HEK293 (cell line): Measurements from ENCODE around the gene TTC23L.

Experiments used
- CTCF ChIA-PET: fragments of 350-600 bp; formaldehyde crosslinking; extraction: SDS; loops from one replicate; lab custom pipeline; 2021; ENCODE audit warnings: antibody characterized with exemption; lab: Yijun Ruan, JAX
- POLR2A ChIA-PET: fragments of 300-600 bp; formaldehyde crosslinking; extraction: SDS; loops from one replicate; lab custom pipeline; 2020; ENCODE audit warnings: antibody characterized with exemption, inconsistent platforms; lab: Yijun Ruan, JAX
- H3K27ac ChIP-seq: fragments of 200-500 bp; sonication (Bioruptor generic); 2 replicates; pipeline ENCODE4 v1.5.1; 2014; ENCODE audit warnings: low read depth, low read length, control low read depth, inconsistent platforms; ENCODE audit errors: extremely low read depth
- H3K36me3 ChIP-seq, 2 experiments: fragments of 200-500 bp in 1 of 2; sonication (Bioruptor generic) in 1 of 2; 1 replicate in 1 of 2; 2 replicates in 1 of 2; pipeline ENCODE4 v1.5.1; 2014 to 2017; ENCODE audit warnings: inconsistent platforms in 2 of 2, low read length in 2 of 2; ENCODE audit not compliant: control insufficient read depth in 2 of 2, insufficient read depth in 1 of 2
- H3K4me1 ChIP-seq: fragments of 200-500 bp; sonication (Bioruptor generic); 2 replicates; pipeline ENCODE4 v1.5.1; 2014; ENCODE audit warnings: mild to moderate bottlenecking, low read length, inconsistent platforms; ENCODE audit not compliant: control insufficient read depth, insufficient read depth
- H3K4me3 ChIP-seq: 2 replicates; pipeline ENCODE4 v1.5.1; 2011; ENCODE audit warnings: low read depth, mild to moderate bottlenecking, control low read depth, low read length, moderate library complexity
- H3K9me3 ChIP-seq: fragments of 200-500 bp; sonication (Bioruptor generic); 2 replicates; pipeline ENCODE4 v1.5.1; 2014; ENCODE audit warnings: low read depth, low read length, inconsistent platforms; ENCODE audit not compliant: control insufficient read depth, insufficient read depth
- HIC1 ChIP-seq: fragments of 450-650 bp; formaldehyde crosslinking; IDR thresholded peaks from 2 replicates; pipeline ENCODE4 v1.5.1; 2016; ENCODE audit warnings: missing biosample characterization, missing genetic modification characterization
- KLF9 ChIP-seq: fragments of 450-650 bp; formaldehyde crosslinking; IDR thresholded peaks from 2 replicates; pipeline ENCODE4 v1.5.1; 2016; ENCODE audit warnings: missing biosample characterization, missing genetic modification characterization, low read depth
- MYNN ChIP-seq: fragments of 450-650 bp; formaldehyde crosslinking; IDR thresholded peaks from 2 replicates; pipeline ENCODE4 v1.5.1; 2016; ENCODE audit warnings: missing biosample characterization, missing genetic modification characterization, borderline replicate concordance
- RBAK ChIP-seq: fragments of 450-650 bp; formaldehyde crosslinking; IDR thresholded peaks from 2 replicates; pipeline ENCODE4 v1.5.1; 2016; ENCODE audit warnings: missing biosample characterization, missing genetic modification characterization
- SP2 ChIP-seq: fragments of 450-650 bp; formaldehyde crosslinking; IDR thresholded peaks from 2 replicates; pipeline ENCODE4 v1.5.1; 2016; ENCODE audit warnings: missing biosample characterization, missing genetic modification characterization
- SP7 ChIP-seq: fragments of 450-650 bp; formaldehyde crosslinking; IDR thresholded peaks from 2 replicates; pipeline ENCODE4 v1.5.1; 2016; ENCODE audit warnings: missing biosample characterization, missing genetic modification characterization
- ZBTB10 ChIP-seq: fragments of 450-650 bp; formaldehyde crosslinking; IDR thresholded peaks from 2 replicates; pipeline ENCODE4 v1.5.1; 2016; ENCODE audit warnings: missing biosample characterization, missing genetic modification characterization
- ZBTB11 ChIP-seq: fragments of 450-650 bp; formaldehyde crosslinking; conservative IDR thresholded peaks from 2 replicates; pipeline ENCODE4 v1.5.1; 2016; ENCODE audit warnings: low read depth, missing biosample characterization, missing genetic modification characterization
- ZBTB17 ChIP-seq: fragments of 450-650 bp; formaldehyde crosslinking; IDR thresholded peaks from 2 replicates; pipeline ENCODE4 v1.5.1; 2016; ENCODE audit warnings: missing biosample characterization, missing genetic modification characterization
- ZBTB20 ChIP-seq: fragments of 450-650 bp; formaldehyde crosslinking; IDR thresholded peaks from 2 replicates; pipeline ENCODE4 v1.5.1; 2016; ENCODE audit warnings: missing biosample characterization, missing genetic modification characterization
- ZBTB21 ChIP-seq: fragments of 450-650 bp; formaldehyde crosslinking; IDR thresholded peaks from 2 replicates; pipeline ENCODE4 v1.5.1; 2017; ENCODE audit warnings: missing biosample characterization, missing genetic modification characterization
- ZBTB8A ChIP-seq: fragments of 450-650 bp; formaldehyde crosslinking; IDR thresholded peaks from 2 replicates; pipeline ENCODE4 v1.5.1; 2016; ENCODE audit warnings: missing biosample characterization, missing genetic modification characterization
- ZFP69B ChIP-seq: fragments of 450-650 bp; formaldehyde crosslinking; IDR thresholded peaks from 2 replicates; pipeline ENCODE4 v1.5.1; 2016; ENCODE audit warnings: missing biosample characterization, missing genetic modification characterization
- ZNF10 ChIP-seq: fragments of 450-650 bp; formaldehyde crosslinking; IDR thresholded peaks from 2 replicates; pipeline ENCODE4 v1.5.1; 2017; ENCODE audit warnings: missing biosample characterization, missing genetic modification characterization
- ZNF202 ChIP-seq: fragments of 450-650 bp; formaldehyde crosslinking; IDR thresholded peaks from 2 replicates; pipeline ENCODE4 v1.5.1; 2016; ENCODE audit warnings: missing biosample characterization, missing genetic modification characterization, borderline replicate concordance
- ZNF398 ChIP-seq: fragments of 450-650 bp; formaldehyde crosslinking; IDR thresholded peaks from 2 replicates; pipeline ENCODE4 v1.5.1; 2017; ENCODE audit warnings: missing biosample characterization, missing genetic modification characterization
- ZNF580 ChIP-seq: fragments of 450-650 bp; formaldehyde crosslinking; IDR thresholded peaks from 2 replicates; pipeline ENCODE4 v1.5.1; 2016; ENCODE audit warnings: missing biosample characterization, missing genetic modification characterization
- ZNF596 ChIP-seq: fragments of 450-650 bp; IDR thresholded peaks from 2 replicates; pipeline ENCODE4 v1.5.0; 2018; ENCODE audit warnings: missing biosample characterization, mild to moderate bottlenecking, missing genetic modification characterization, moderate library complexity
- ZNF692 ChIP-seq: fragments of 450-650 bp; formaldehyde crosslinking; IDR thresholded peaks from 2 replicates; pipeline ENCODE4 v1.5.1; 2016; ENCODE audit warnings: missing biosample characterization, missing genetic modification characterization
- ZNF76 ChIP-seq: fragments of 450-650 bp; formaldehyde crosslinking; IDR thresholded peaks from 2 replicates; pipeline ENCODE4; 2016; ENCODE audit warnings: low read depth, missing biosample characterization, missing genetic modification characterization, borderline replicate concordance
- ZNF777 ChIP-seq: fragments of 450-650 bp; formaldehyde crosslinking; IDR thresholded peaks from 2 replicates; pipeline ENCODE4 v1.5.1; 2017; ENCODE audit warnings: missing biosample characterization, missing genetic modification characterization, borderline replicate concordance
- ZNF843 ChIP-seq: fragments of 450-650 bp; formaldehyde crosslinking; IDR thresholded peaks from 2 replicates; pipeline ENCODE4 v1.5.1; 2016; ENCODE audit warnings: missing biosample characterization, missing genetic modification characterization
- ZSCAN23 ChIP-seq: fragments of 450-650 bp; formaldehyde crosslinking; IDR thresholded peaks from 2 replicates; pipeline ENCODE4 v1.5.1; 2016; ENCODE audit warnings: missing biosample characterization, missing genetic modification characterization

The TTC23L gene

GRCh38 chr5:34838785-34839714 lies at the start of gene TTC23L:
Gene TTC23L (plus strand): TSS chr5:34839164. CDS start chr5:34840672, 1,508 bp downstream.
- no peaks in the 10 kb centered on the region for H3K36me3 ChIP-seq
- ChIA-PET CTCF (interaction anchor here (0.6 to 1.7 kb wide), 6 partner anchors 22 to 437 kb away, joined by 3 to 7 read pairs (median 4); no protein-coding TSS in a partner anchor), POLR2A (interaction anchor here (0.7 to 2.2 kb wide), 13 partner anchors 8 to 240 kb away, joined by 3 to 15 read pairs (median 5); partner anchors contain the start of genes BRIX1, DNAJC21, RAD1 and RAI14)
- H3K27ac ChIP-seq, result peak within 1 kb of the TSS; percentile 58
- H3K4me1 ChIP-seq, result no peaks in the 10 kb centered on the region
- peak within 1 kb of the TSS; percentile 71 for H3K4me3 ChIP-seq
- H3K9me3 ChIP-seq, result no peaks in the 10 kb centered on the region
- no peak for TF ChIP-seq RBAK (tag by site-specific recombination)
- TF ChIP-seq SP7 (tag by site-specific recombination), result peak; percentile 92
- TF ChIP-seq ZBTB21 (tag by site-specific recombination), result peak; percentile 8; the same call in 1 of the 2 replicates
- TF ChIP-seq ZNF596 (tag by site-specific recombination), result peak; percentile 68; the same call in 1 of the 2 replicates
- no peak for TF ChIP-seq ZBTB10
- TF ChIP-seq ZNF398 (tag by site-specific recombination), result peak; percentile 79
- peak; percentile 84 for TF ChIP-seq SP2 (tag by site-specific recombination)
- peak; percentile 96 for TF ChIP-seq ZBTB20 (tag by site-specific recombination)
- TF ChIP-seq ZNF76 (tag by site-specific recombination), result peak; percentile 85
- TF ChIP-seq ZNF692 (tag by site-specific recombination), result peak; percentile 93
- TF ChIP-seq ZNF580 (tag by site-specific recombination), result peak; percentile 85
- TF ChIP-seq ZNF10 (tag by site-specific recombination), result no peak
- 0 out of 2 replicates have a peak, but pooled peaks have one; percentile 15 for TF ChIP-seq HIC1 (tag by site-specific recombination)
- peak; percentile 96 for TF ChIP-seq ZBTB17 (tag by site-specific recombination)
- TF ChIP-seq ZNF777 (tag by site-specific recombination), result peak; percentile 87
- peak; percentile 99 for TF ChIP-seq ZBTB11
- no peak for TF ChIP-seq ZNF202 (tag by site-specific recombination)
- TF ChIP-seq MYNN, result peak; percentile 99
- TF ChIP-seq ZNF843, result 0 out of 2 replicates have a peak, but pooled peaks have one; percentile 48
- TF ChIP-seq ZBTB8A, result peak; percentile 92
- TF ChIP-seq KLF9 (tag by site-specific recombination), result peak; percentile 80
- 0 out of 2 replicates have a peak, but pooled peaks have one; percentile 15 for TF ChIP-seq ZSCAN23 (tag by site-specific recombination)
- peak; percentile 90 for TF ChIP-seq ZFP69B (tag by site-specific recombination)
